ENCODE measurements around the gene TMEM19. TPM values are rescaled to one million over a fixed set of nuclear protein-coding genes. Genes with fewer than 3 reads are reported as not detected.
A peak's percentile ranks its signal among the peaks of the same experiment; 100 is the strongest.

The TMEM19 gene
- polyA plus RNA-seq, 1 donor from 2014 or later, result 98.7 TPM

GRCh38 chr12:71655907-71656306 lies 30.0 kb upstream of the TMEM19 start:
- Mint-ChIP-seq H3K9me3 (no peaks in the 10 kb centered on the region), H3K27me3 (no peaks in the 10 kb centered on the region), H3K4me1 (peaks cover 23 to 30% (median 29%) of the 10 kb centered on the region in 3 donors), H3K27ac (no peak overlapping the region), H3K36me3 (peaks cover 6% of the 10 kb centered on the region), H3K4me3 (peak overlapping the region in 1 of 4 donors; percentile 12)

- H3K27ac Mint-ChIP-seq, result no peak overlapping the region
- peaks cover 6% of the 10 kb centered on the region for H3K36me3 Mint-ChIP-seq
- H3K27me3 Mint-ChIP-seq, result no peaks in the 10 kb centered on the region
- no peaks in the 10 kb centered on the region for H3K9me3 Mint-ChIP-seq
- H3K4me1 Mint-ChIP-seq, result peaks cover 26 to 31% (median 31%) of the 10 kb centered on the region in 3 donors
- H3K4me3 Mint-ChIP-seq, result peak overlapping the region in 1 of 4 donors; percentile 8
These were observed 29.1 kb upstream of the TMEM19 start for GRCh38 chr12:71656740-71657139.

- peak overlapping the region; percentile 96 to 99 (median 98) for H3K4me3 Mint-ChIP-seq
- peaks cover 25 to 33% (median 31%) of the 10 kb centered on the region in 3 donors for H3K4me1 Mint-ChIP-seq
- H3K36me3 Mint-ChIP-seq, result peaks cover 2% of the 10 kb centered on the region
- peak overlapping the region; percentile 91 to 100 (median 93) for H3K27ac Mint-ChIP-seq
- H3K27me3 Mint-ChIP-seq, result no peaks in the 10 kb centered on the region
- H3K9me3 Mint-ChIP-seq, result no peaks in the 10 kb centered on the region
These were observed 23.8 kb upstream of the TMEM19 start for GRCh38 chr12:71661977-71662530.

- Mint-ChIP-seq H3K9me3 (no peaks in the 10 kb centered on the region), H3K4me3 (peak overlapping the region; percentile 96 to 99 (median 98)), H3K27ac (peak overlapping the region; percentile 91 to 100 (median 93)), H3K27me3 (no peaks in the 10 kb centered on the region), H3K4me1 (peaks cover 25 to 33% (median 32%) of the 10 kb centered on the region in 3 donors), H3K36me3 (no peaks in the 10 kb centered on the region)
These were observed 22.9 kb upstream of the TMEM19 start for GRCh38 chr12:71662849-71663560.

GRCh38 chr12:71663561-71664410 lies 22.1 kb upstream of the TMEM19 start, which contains the start of the genes THAP2 and ZFC3H1:
THAP2 (plus strand) TSS chr12:71664301; CDS start chr12:71664510, 209 bp downstream.
ZFC3H1 (minus strand) TSS chr12:71663848; CDS start chr12:71663610, 238 bp downstream.
- peaks cover 25 to 32% (median 29%) of the 10 kb centered on the region in 3 donors for H3K4me1 Mint-ChIP-seq
- peak within 1 kb of the TSS; percentile 91 to 100 (median 93) for H3K27ac Mint-ChIP-seq
- H3K9me3 Mint-ChIP-seq, result no peaks in the 10 kb centered on the region

GRCh38 chr12:71664411-71665089 lies 21.3 kb upstream of the TMEM19 start:
- H3K27me3 Mint-ChIP-seq, result no peaks in the 10 kb centered on the region

More at GRCh38 chr12:71663561-71664410, 22.1 kb upstream of the TMEM19 start, which contains the start of the genes THAP2 and ZFC3H1:
- Mint-ChIP-seq H3K36me3 (no peaks in the 10 kb centered on the region), H3K4me3 (peak within 1 kb of the TSS; percentile 96 to 99 (median 98)), H3K27me3 (no peaks in the 10 kb centered on the region)

GRCh38 chr12:71665090-71665463 lies 20.8 kb upstream of the TMEM19 start:
- peak overlapping the region; percentile 96 to 99 (median 98) for H3K4me3 Mint-ChIP-seq
- H3K36me3 Mint-ChIP-seq, result no peaks in the 10 kb centered on the region
- no peaks in the 10 kb centered on the region for H3K9me3 Mint-ChIP-seq
- H3K27ac Mint-ChIP-seq, result peak overlapping the region; percentile 91 to 100 (median 93)
- no peaks in the 10 kb centered on the region for H3K27me3 Mint-ChIP-seq
- H3K4me1 Mint-ChIP-seq, result peaks cover 25 to 28% (median 27%) of the 10 kb centered on the region in 3 donors

More at GRCh38 chr12:71664411-71665089, 21.3 kb upstream of the TMEM19 start:
- no peaks in the 10 kb centered on the region for H3K9me3 Mint-ChIP-seq
- peaks cover 25 to 28% (median 27%) of the 10 kb centered on the region in 3 donors for H3K4me1 Mint-ChIP-seq
- H3K4me3 Mint-ChIP-seq, result peak overlapping the region; percentile 96 to 99 (median 98)
- no peaks in the 10 kb centered on the region for H3K36me3 Mint-ChIP-seq
- H3K27ac Mint-ChIP-seq, result peak overlapping the region; percentile 91 to 100 (median 93)

GRCh38 chr12:71666259-71666658 lies 19.6 kb upstream of the TMEM19 start:
- no peak overlapping the region for H3K4me3 Mint-ChIP-seq
- no peaks in the 10 kb centered on the region for H3K36me3 Mint-ChIP-seq
- no peak overlapping the region for H3K27ac Mint-ChIP-seq

GRCh38 chr12:71671311-71671710 lies 14.6 kb upstream of the TMEM19 start:
- Mint-ChIP-seq H3K4me1 (peaks cover 6 to 13% (median 6%) of the 10 kb centered on the region in 3 donors), H3K27me3 (no peaks in the 10 kb centered on the region), H3K36me3 (no peaks in the 10 kb centered on the region), H3K4me3 (no peak overlapping the region), H3K9me3 (no peaks in the 10 kb centered on the region), H3K27ac (no peak overlapping the region)

More at GRCh38 chr12:71666259-71666658, 19.6 kb upstream of the TMEM19 start:
- H3K9me3 Mint-ChIP-seq, result no peaks in the 10 kb centered on the region
- H3K27me3 Mint-ChIP-seq, result no peaks in the 10 kb centered on the region
- peaks cover 22 to 31% (median 24%) of the 10 kb centered on the region in 3 donors for H3K4me1 Mint-ChIP-seq

- Mint-ChIP-seq H3K4me1 (peaks cover 6 to 13% (median 6%) of the 10 kb centered on the region in 3 donors), H3K27me3 (no peaks in the 10 kb centered on the region), H3K27ac (no peak overlapping the region), H3K36me3 (no peaks in the 10 kb centered on the region), H3K4me3 (no peak overlapping the region), H3K9me3 (no peaks in the 10 kb centered on the region)
These were observed 14.1 kb upstream of the TMEM19 start for GRCh38 chr12:71671816-71672215.

GRCh38 chr12:71682466-71682865 lies 3.4 kb upstream of the TMEM19 start:
- H3K27ac Mint-ChIP-seq, result no peak overlapping the region
- no peaks in the 10 kb centered on the region for H3K9me3 Mint-ChIP-seq
- H3K27me3 Mint-ChIP-seq, result no peaks in the 10 kb centered on the region
- H3K4me1 Mint-ChIP-seq, result peaks cover 0 to 4% (median 2%) of the 10 kb centered on the region in 3 donors
- no peaks in the 10 kb centered on the region for H3K36me3 Mint-ChIP-seq
- no peak overlapping the region for H3K4me3 Mint-ChIP-seq

GRCh38 chr12:71683633-71684032 lies 2.2 kb upstream of the TMEM19 start:
- peak overlapping the region in 1 of 3 donors; percentile 40 for H3K27ac Mint-ChIP-seq
- no peaks in the 10 kb centered on the region for H3K27me3 Mint-ChIP-seq
- H3K9me3 Mint-ChIP-seq, result no peaks in the 10 kb centered on the region
- H3K4me3 Mint-ChIP-seq, result peak overlapping the region in 1 of 4 donors; percentile 53
- H3K4me1 Mint-ChIP-seq, result peaks cover 7 to 11% (median 8%) of the 10 kb centered on the region in 3 donors
- no peaks in the 10 kb centered on the region for H3K36me3 Mint-ChIP-seq

GRCh38 chr12:71684081-71684480 lies 1.8 kb upstream of the TMEM19 start:
- peak overlapping the region in 2 of 4 donors; percentile 53 to 71 for H3K4me3 Mint-ChIP-seq
- H3K36me3 Mint-ChIP-seq, result no peaks in the 10 kb centered on the region
- H3K4me1 Mint-ChIP-seq, result peaks cover 7 to 15% (median 8%) of the 10 kb centered on the region in 3 donors
- H3K9me3 Mint-ChIP-seq, result no peaks in the 10 kb centered on the region
- peak overlapping the region in 1 of 3 donors; percentile 40 for H3K27ac Mint-ChIP-seq
- no peaks in the 10 kb centered on the region for H3K27me3 Mint-ChIP-seq

- no peaks in the 10 kb centered on the region for H3K36me3 Mint-ChIP-seq
- peaks cover 12 to 27% (median 19%) of the 10 kb centered on the region in 3 donors for H3K4me1 Mint-ChIP-seq
- H3K4me3 Mint-ChIP-seq, result peak overlapping the region; percentile 92 to 99 (median 98)
- no peaks in the 10 kb centered on the region for H3K27me3 Mint-ChIP-seq
- H3K9me3 Mint-ChIP-seq, result no peaks in the 10 kb centered on the region
- peak overlapping the region; percentile 88 to 95 (median 92) for H3K27ac Mint-ChIP-seq
These were observed 473 bp upstream of the TMEM19 start for GRCh38 chr12:71685312-71685906.
